Spleen (tissue), 11 donors: ENCODE results near the gene ALCAM. TPM values are rescaled to one million over a fixed set of nuclear protein-coding genes. Genes with fewer than 3 reads are reported as not detected.

Experiments used
- DNase-seq: peaks from one replicate; pipeline ENCODE4 v3.0.0-alpha.2; 2020
- H3K27ac ChIP-seq, 8 donors: fragments of 200-600 bp; sonication (generic) in 7 of 8; 1 replicate in 4 of 8; 2 replicates in 4 of 8; pipeline versions ENCODE4 v1.5.0 to v1.8.0; 2016 to 2021; ENCODE audit warnings: inconsistent platforms in 4 of 8, mild to moderate bottlenecking in 4 of 8, moderate library complexity in 1 of 8
- H3K27me3 ChIP-seq, 7 donors: fragments of 200-600 bp; sonication (generic) in 6 of 7; replicated peaks in 1 of 7; 1 replicate in 4 of 7; 2 replicates in 3 of 7; pipeline versions ENCODE4 v1.5.0 to v1.8.0; 2016 to 2021; ENCODE audit warnings: inconsistent platforms in 3 of 7, mild to moderate bottlenecking in 1 of 7
- H3K36me3 ChIP-seq, 6 donors: fragments of 200-600 bp; sonication (generic) in 5 of 6; 1 replicate in 4 of 6; 2 replicates in 2 of 6; pipeline versions ENCODE4 v1.5.0 to v1.8.0; 2016 to 2021; ENCODE audit warnings: inconsistent platforms in 2 of 6
- H3K4me1 ChIP-seq, 6 donors: fragments of 200-600 bp; sonication (generic) in 5 of 6; 1 replicate in 3 of 6; 2 replicates in 3 of 6; pipeline versions ENCODE4 v1.5.0 to v1.8.0; 2016 to 2021; ENCODE audit warnings: inconsistent platforms in 3 of 6
- H3K4me3 ChIP-seq, 8 donors: fragments of 200-600 bp; sonication (generic) in 7 of 8; 1 replicate in 4 of 8; 2 replicates in 4 of 8; pipeline versions ENCODE4 v1.5.0 to v1.8.0; 2016 to 2021; ENCODE audit warnings: inconsistent platforms in 4 of 8, mild to moderate bottlenecking in 4 of 8, moderate library complexity in 2 of 8
- H3K9me3 ChIP-seq, 8 donors: fragments of 200-600 bp; sonication (generic) in 7 of 8; 1 replicate in 4 of 8; 2 replicates in 4 of 8; pipeline versions ENCODE4 v1.5.0 to v1.8.0; 2016 to 2021; ENCODE audit warnings: inconsistent platforms in 4 of 8
- CTCF ChIP-seq, 11 experiments: fragments of 200-600 bp in 7 of 11; fragments of 450-650 bp in 4 of 11; sonication (generic) in 4 of 11; IDR thresholded peaks in 8 of 11; conservative IDR thresholded peaks in 3 of 11; 1 replicate in 7 of 11; 2 replicates in 4 of 11; pipeline versions ENCODE4 v1.4.0 to v1.8.0; 2016 to 2021; ENCODE audit warnings: antibody characterized with exemption in 11 of 11, inconsistent platforms in 4 of 11, mild to moderate bottlenecking in 1 of 11
- POLR2A ChIP-seq, 3 donors: fragments of 450-650 bp; IDR thresholded peaks; one replicate each; pipeline ENCODE4 v1.5.1; 2017; ENCODE audit warnings: antibody characterized with exemption in 3 of 3, mild to moderate bottlenecking in 1 of 3
- POLR2AphosphoS5 ChIP-seq, 3 donors: sonication (generic); formaldehyde crosslinking; IDR thresholded peaks; one replicate each; pipeline ENCODE4 v1.5.1; 2017; ENCODE audit warnings: antibody characterized with exemption in 3 of 3
- WGBS, 5 donors: extraction: QIAGEN DNeasy Blood & Tissue Kit in 3 of 5; methylation state at CpG; one replicate each; pipeline versions ENCODE4 v1.1.5 to v1.1.7; 2013 to 2018; 5-methylcytosine and 5-hydroxymethylcytosine counted together
- intact Hi-C: fragments of 100-400 bp; cut with DNase I; formaldehyde crosslinking; loops from one replicate; pipeline ENCODE4 v1.15.0; 2023; ENCODE audit warnings: low total_unique reads
- polyA plus RNA-seq, 3 donors: library from polyadenylated mRNA; stranded (reverse); fragments of 200-250 nt; gene quantifications; one replicate each; pipeline ENCODE4 v1.2.1, GENCODE V29; 2013
- total RNA-seq, 7 donors: library from RNA; depleted of rRNA in 3 of 7; stranded (reverse); fragments of >200 nt in 3 of 7; fragmentation: NEBNext Ultra II Directional in 4 of 7; extraction: Animal tissue kit (Norgen Biotek cat#: 25700) in 4 of 7; gene quantifications; one replicate each; pipeline versions ENCODE4 v1.1.0 to v1.2.1, GENCODE V29; 2016 to 2021
- donor health status: healthy with polysubstance abuse.
- donor health status: DM: no; HTN: no; CAD: no; lungs with moderate emphysema.
- donor health status: DM: no; HTN: no; CAD: no.
- donor health status: Bipolar disorder and iron deficiency.
- donor health status: healthy.
- donor health status: DM: no; HTN: no; CAD: no.
- donor health status: DM: yes; HTN: yes; CAD: no.

ALCAM gene
- total and polyA plus RNA-seq, 10 donors, result 6.3 to 18.5 (median 11.8) TPM

GRCh38 chr3:105360003-105360402, 6.7 kb upstream of the ALCAM start:
- Histone ChIP-seq H3K27ac (no peak overlapping the region), H3K27me3 (peaks cover 0 to 9% (median 0%) of the 10 kb centered on the region in 7 donors)
- WGBS, 5 donors, result 83 to 90% (median 87%) methylated on average over 2 of the region's 2 CpGs

GRCh38 chr3:105362021-105362665, 4.6 kb upstream of the ALCAM start:
- intact Hi-C loops, result no loop called here
- Histone ChIP-seq H3K9me3 (no peaks in the 10 kb centered on the region), H3K4me3 (no peak overlapping the region), H3K27ac (no peak overlapping the region), H3K4me1 (peaks cover 3 to 21% (median 12%) of the 10 kb centered on the region in 6 donors), H3K27me3 (peaks cover 0 to 17% (median 0%) of the 10 kb centered on the region in 7 donors), H3K36me3 (no peaks in the 10 kb centered on the region)
- TF ChIP-seq POLR2A (IDR thresholded peaks at IDR 0.05), result no peak
- TF ChIP-seq POLR2AphosphoS5 (IDR thresholded peaks at IDR 0.05), result no peak
- TF ChIP-seq CTCF (IDR thresholded peaks at IDR 0.05 in 8 of 11, conservative IDR thresholded peaks at IDR 0.05 in 3 of 11), result no peak
- no peak for DNase-seq
- 28 to 51% (median 35%) methylated on average over 1 of the region's 1 CpG for WGBS, 5 donors

More at GRCh38 chr3:105360003-105360402, 6.7 kb upstream of the ALCAM start:
- no peak for DNase-seq
- Histone ChIP-seq H3K9me3 (no peaks in the 10 kb centered on the region), H3K36me3 (no peaks in the 10 kb centered on the region), H3K4me1 (no peaks in the 10 kb centered on the region), H3K4me3 (no peak overlapping the region)
- TF ChIP-seq POLR2A (IDR thresholded peaks at IDR 0.05), result no peak
- TF ChIP-seq CTCF (IDR thresholded peaks at IDR 0.05 in 8 of 11, conservative IDR thresholded peaks at IDR 0.05 in 3 of 11), result no peak
- no peak for TF ChIP-seq POLR2AphosphoS5 (IDR thresholded peaks at IDR 0.05)
- intact Hi-C loops, result no loop called here

DNA sequence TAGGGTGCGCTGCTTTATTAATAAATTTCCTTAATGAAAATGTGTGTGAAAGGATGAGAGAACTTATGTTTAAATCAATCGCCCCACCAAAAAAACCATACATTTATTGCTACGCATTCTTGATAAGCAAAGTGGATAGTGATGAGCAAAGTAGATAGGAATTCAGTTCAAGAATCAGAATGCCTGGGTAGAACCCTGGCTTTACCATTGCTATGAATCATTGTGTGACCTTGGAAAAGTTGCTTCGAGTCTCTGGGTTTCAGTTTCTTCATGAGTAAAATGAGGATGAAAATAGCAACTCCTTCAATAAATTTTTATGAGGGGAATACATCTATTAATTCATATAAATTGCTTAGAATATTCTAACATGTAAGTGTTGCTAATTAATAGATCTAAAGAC, 2.6 kb upstream of the ALCAM start:
- no peaks in the 10 kb centered on the region for H3K36me3 ChIP-seq
- no peak overlapping the region for H3K27ac ChIP-seq
- H3K4me3 ChIP-seq, result no peak overlapping the region
- TF ChIP-seq POLR2AphosphoS5 (IDR thresholded peaks at IDR 0.05) (no peak), POLR2A (IDR thresholded peaks at IDR 0.05) (no peak), CTCF (IDR thresholded peaks at IDR 0.05 in 8 of 11, conservative IDR thresholded peaks at IDR 0.05 in 3 of 11) (no peak)
- DNase-seq, result no peak
- H3K4me1 ChIP-seq, result peaks cover 8 to 40% (median 30%) of the 10 kb centered on the region in 6 donors
- WGBS, 5 donors, result 78 to 91% (median 83%) methylated on average over 4 of the region's 4 CpGs
- peaks cover 0 to 18% (median 0%) of the 10 kb centered on the region in 7 donors for H3K27me3 ChIP-seq
- intact Hi-C loops, result no loop called here
- H3K9me3 ChIP-seq, result no peaks in the 10 kb centered on the region

DNA sequence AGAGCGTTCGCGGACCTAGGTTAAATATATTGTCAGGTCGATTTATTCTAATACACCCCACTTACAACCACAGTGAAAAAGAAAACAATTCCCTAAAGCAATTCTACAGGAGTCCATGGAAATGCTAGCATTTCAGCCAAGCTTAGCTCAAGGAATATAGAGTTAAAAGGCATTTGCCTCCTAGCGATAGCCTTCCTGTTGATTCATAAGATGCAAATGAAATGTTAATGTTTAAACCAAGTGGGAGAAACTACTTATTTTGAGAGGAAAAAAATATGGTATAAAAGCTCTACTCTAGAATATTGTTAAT, 1.7 kb upstream of the ALCAM start:
- 65 to 73% (median 69%) methylated on average over 5 of the region's 5 CpGs for WGBS, 5 donors
- DNase-seq, result no peak
- peaks cover 0 to 18% (median 0%) of the 10 kb centered on the region in 7 donors for H3K27me3 ChIP-seq
- H3K4me1 ChIP-seq, result peaks cover 13 to 49% (median 36%) of the 10 kb centered on the region in 6 donors
- TF ChIP-seq CTCF (IDR thresholded peaks at IDR 0.05 in 8 of 11, conservative IDR thresholded peaks at IDR 0.05 in 3 of 11) (no peak), POLR2AphosphoS5 (IDR thresholded peaks at IDR 0.05) (no peak), POLR2A (IDR thresholded peaks at IDR 0.05) (no peak)
- no peaks in the 10 kb centered on the region for H3K9me3 ChIP-seq
- intact Hi-C loops, result no loop called here
- no peak overlapping the region for H3K4me3 ChIP-seq
- H3K27ac ChIP-seq, result no peak overlapping the region
- no peaks in the 10 kb centered on the region for H3K36me3 ChIP-seq
